Fibroblast of lung (primary cell): ENCODE measurements around the gene PIK3R3.

Source experiments
- CTCF ChIP-seq, 2 donors: IDR thresholded peaks in 1 of 2; conservative IDR thresholded peaks in 1 of 2; 1 replicate in 1 of 2; 2 replicates in 1 of 2; pipeline ENCODE4 v1.5.1; 2011 to 2012; ENCODE audit warnings: low read length in 2 of 2, control low read depth in 1 of 2, inconsistent platforms in 1 of 2, low read depth in 1 of 2, mild to moderate bottlenecking in 1 of 2
- EZH2 ChIP-seq: IDR thresholded peaks from 2 replicates; pipeline ENCODE4 v1.5.1; 2012; ENCODE audit warnings: low read length, control low read depth, mild to moderate bottlenecking; ENCODE audit errors: missing control alignments

GRCh38 chr1:45994423-45994822, 138.0 kb downstream of the PIK3R3 start:
- no peak for TF ChIP-seq CTCF (conservative IDR thresholded peaks at IDR 0.05 in 1 of 2, IDR thresholded peaks at IDR 0.05 in 1 of 2; ENCODE audit: low read depth in 1 of 2, low read length in 2 of 2)
- TF ChIP-seq EZH2 = no peak
